Mammary epithelial cell (primary cell): ENCODE results near the gene SCP2.

Experiments used
- EZH2 ChIP-seq: IDR thresholded peaks from 2 replicates; pipeline ENCODE4 v1.6.1; 2012; ENCODE audit warnings: low read length, inconsistent platforms, borderline replicate concordance
- TF ChIP-seq, protein P1 (sequence below), 2 donors: IDR thresholded peaks in 1 of 2; conservative IDR thresholded peaks in 1 of 2; 2 replicates each; pipeline ENCODE4 v1.5.1; 2011 to 2012; ENCODE audit warnings: inconsistent platforms in 2 of 2, low read length in 2 of 2, mild to moderate bottlenecking in 2 of 2, control low read depth in 1 of 2, low read depth in 1 of 2; ENCODE audit not compliant: insufficient read depth in 1 of 2; ENCODE audit errors: extremely low read depth in 1 of 2

- TF ChIP-seq EZH2, result no peak
- TF ChIP-seq, protein P1, sequence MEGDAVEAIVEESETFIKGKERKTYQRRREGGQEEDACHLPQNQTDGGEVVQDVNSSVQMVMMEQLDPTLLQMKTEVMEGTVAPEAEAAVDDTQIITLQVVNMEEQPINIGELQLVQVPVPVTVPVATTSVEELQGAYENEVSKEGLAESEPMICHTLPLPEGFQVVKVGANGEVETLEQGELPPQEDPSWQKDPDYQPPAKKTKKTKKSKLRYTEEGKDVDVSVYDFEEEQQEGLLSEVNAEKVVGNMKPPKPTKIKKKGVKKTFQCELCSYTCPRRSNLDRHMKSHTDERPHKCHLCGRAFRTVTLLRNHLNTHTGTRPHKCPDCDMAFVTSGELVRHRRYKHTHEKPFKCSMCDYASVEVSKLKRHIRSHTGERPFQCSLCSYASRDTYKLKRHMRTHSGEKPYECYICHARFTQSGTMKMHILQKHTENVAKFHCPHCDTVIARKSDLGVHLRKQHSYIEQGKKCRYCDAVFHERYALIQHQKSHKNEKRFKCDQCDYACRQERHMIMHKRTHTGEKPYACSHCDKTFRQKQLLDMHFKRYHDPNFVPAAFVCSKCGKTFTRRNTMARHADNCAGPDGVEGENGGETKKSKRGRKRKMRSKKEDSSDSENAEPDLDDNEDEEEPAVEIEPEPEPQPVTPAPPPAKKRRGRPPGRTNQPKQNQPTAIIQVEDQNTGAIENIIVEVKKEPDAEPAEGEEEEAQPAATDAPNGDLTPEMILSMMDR (conservative IDR thresholded peaks at IDR 0.05 in 1 of 2, IDR thresholded peaks at IDR 0.05 in 1 of 2; ENCODE audit: extremely low read depth in 1 of 2, insufficient read depth in 1 of 2, low read depth in 1 of 2, low read length in 2 of 2), result no peak
Observed at GRCh38 chr1:53026254-53026653, 99.2 kb downstream of the SCP2 start.
